ENCODE measurements around the gene XBP1. TPM values are rescaled to one million over a fixed set of nuclear protein-coding genes. Genes with fewer than 3 reads are reported as not detected.

The XBP1 gene
- total and polyA plus RNA-seq, 2 of the 13 experiments (the other 11 are each of a cell fraction or from before 2014, with no cell fraction given) = 416 to 427 TPM

- TF ChIP-seq BCL3 (CRISPR knock-in tag; IDR thresholded peaks at IDR 0.05) (no peak), ZNF34 (CRISPR knock-in tag; IDR thresholded peaks at IDR 0.05; ENCODE audit: borderline replicate concordance) (no peak), XRCC5 (optimal IDR thresholded peaks at IDR 0.05; ENCODE audit: low read length) (no peak), ZNF570 (CRISPR knock-in tag; IDR thresholded peaks at IDR 0.05; ENCODE audit: borderline replicate concordance) (no peak), LBX2 (CRISPR knock-in tag; IDR thresholded peaks at IDR 0.05; ENCODE audit: borderline replicate concordance) (no peak), ZBTB7B (CRISPR knock-in tag; IDR thresholded peaks at IDR 0.05) (peak; percentile 83), ZNF235 (CRISPR knock-in tag; IDR thresholded peaks at IDR 0.05; ENCODE audit: borderline replicate concordance) (no peak), ZFP90 (CRISPR knock-in tag; IDR thresholded peaks at IDR 0.05; ENCODE audit: borderline replicate concordance) (no peak), ZBTB7A (CRISPR knock-in tag; IDR thresholded peaks at IDR 0.05) (no peak), ZNF776 (CRISPR knock-in tag; IDR thresholded peaks at IDR 0.05) (no peak), ZNF335 (CRISPR knock-in tag; IDR thresholded peaks at IDR 0.05) (0 out of 2 replicates have a peak, but pooled peaks have one; percentile 31), ZC3H4 (CRISPR knock-in tag; IDR thresholded peaks at IDR 0.05; ENCODE audit: borderline replicate concordance) (no peak), MXD4 (CRISPR knock-in tag; IDR thresholded peaks at IDR 0.05) (no peak), MLX (CRISPR knock-in tag; IDR thresholded peaks at IDR 0.05) (0 out of 2 replicates have a peak, but pooled peaks have one; percentile 57), MYNN (CRISPR knock-in tag; IDR thresholded peaks at IDR 0.05; ENCODE audit: low read depth) (no peak), LCORL (IDR thresholded peaks at IDR 0.05) (no peak), LCORL (CRISPR knock-in tag; IDR thresholded peaks at IDR 0.05) (no peak; the same call in 1 of the 2 replicates), ZNF724P (CRISPR knock-in tag; IDR thresholded peaks at IDR 0.05; ENCODE audit: borderline replicate concordance) (no peak)
- TF ChIP-seq, protein P1, sequence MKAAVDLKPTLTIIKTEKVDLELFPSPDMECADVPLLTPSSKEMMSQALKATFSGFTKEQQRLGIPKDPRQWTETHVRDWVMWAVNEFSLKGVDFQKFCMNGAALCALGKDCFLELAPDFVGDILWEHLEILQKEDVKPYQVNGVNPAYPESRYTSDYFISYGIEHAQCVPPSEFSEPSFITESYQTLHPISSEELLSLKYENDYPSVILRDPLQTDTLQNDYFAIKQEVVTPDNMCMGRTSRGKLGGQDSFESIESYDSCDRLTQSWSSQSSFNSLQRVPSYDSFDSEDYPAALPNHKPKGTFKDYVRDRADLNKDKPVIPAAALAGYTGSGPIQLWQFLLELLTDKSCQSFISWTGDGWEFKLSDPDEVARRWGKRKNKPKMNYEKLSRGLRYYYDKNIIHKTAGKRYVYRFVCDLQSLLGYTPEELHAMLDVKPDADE (CRISPR knock-in tag; IDR thresholded peaks at IDR 0.05) = no peak
- TF ChIP-seq, protein P2, sequence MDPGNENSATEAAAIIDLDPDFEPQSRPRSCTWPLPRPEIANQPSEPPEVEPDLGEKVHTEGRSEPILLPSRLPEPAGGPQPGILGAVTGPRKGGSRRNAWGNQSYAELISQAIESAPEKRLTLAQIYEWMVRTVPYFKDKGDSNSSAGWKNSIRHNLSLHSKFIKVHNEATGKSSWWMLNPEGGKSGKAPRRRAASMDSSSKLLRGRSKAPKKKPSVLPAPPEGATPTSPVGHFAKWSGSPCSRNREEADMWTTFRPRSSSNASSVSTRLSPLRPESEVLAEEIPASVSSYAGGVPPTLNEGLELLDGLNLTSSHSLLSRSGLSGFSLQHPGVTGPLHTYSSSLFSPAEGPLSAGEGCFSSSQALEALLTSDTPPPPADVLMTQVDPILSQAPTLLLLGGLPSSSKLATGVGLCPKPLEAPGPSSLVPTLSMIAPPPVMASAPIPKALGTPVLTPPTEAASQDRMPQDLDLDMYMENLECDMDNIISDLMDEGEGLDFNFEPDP (CRISPR knock-in tag; conservative IDR thresholded peaks at IDR 0.05) = no peak
- TF ChIP-seq, protein P3, sequence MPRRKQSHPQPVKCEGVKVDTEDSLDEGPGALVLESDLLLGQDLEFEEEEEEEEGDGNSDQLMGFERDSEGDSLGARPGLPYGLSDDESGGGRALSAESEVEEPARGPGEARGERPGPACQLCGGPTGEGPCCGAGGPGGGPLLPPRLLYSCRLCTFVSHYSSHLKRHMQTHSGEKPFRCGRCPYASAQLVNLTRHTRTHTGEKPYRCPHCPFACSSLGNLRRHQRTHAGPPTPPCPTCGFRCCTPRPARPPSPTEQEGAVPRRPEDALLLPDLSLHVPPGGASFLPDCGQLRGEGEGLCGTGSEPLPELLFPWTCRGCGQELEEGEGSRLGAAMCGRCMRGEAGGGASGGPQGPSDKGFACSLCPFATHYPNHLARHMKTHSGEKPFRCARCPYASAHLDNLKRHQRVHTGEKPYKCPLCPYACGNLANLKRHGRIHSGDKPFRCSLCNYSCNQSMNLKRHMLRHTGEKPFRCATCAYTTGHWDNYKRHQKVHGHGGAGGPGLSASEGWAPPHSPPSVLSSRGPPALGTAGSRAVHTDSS (CRISPR knock-in tag; conservative IDR thresholded peaks at IDR 0.05) = no peak
- TF ChIP-seq, protein P4, sequence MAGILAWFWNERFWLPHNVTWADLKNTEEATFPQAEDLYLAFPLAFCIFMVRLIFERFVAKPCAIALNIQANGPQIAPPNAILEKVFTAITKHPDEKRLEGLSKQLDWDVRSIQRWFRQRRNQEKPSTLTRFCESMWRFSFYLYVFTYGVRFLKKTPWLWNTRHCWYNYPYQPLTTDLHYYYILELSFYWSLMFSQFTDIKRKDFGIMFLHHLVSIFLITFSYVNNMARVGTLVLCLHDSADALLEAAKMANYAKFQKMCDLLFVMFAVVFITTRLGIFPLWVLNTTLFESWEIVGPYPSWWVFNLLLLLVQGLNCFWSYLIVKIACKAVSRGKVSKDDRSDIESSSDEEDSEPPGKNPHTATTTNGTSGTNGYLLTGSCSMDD (CRISPR knock-in tag; IDR thresholded peaks at IDR 0.05) = no peak
Measured at GRCh38 chr22:28810821-28811491, 10.6 kb upstream of the XBP1 start (continued).

Data from HepG2 (cell line).